BLaER1 treated with 17β-estradiol and CSF1 and Interleukin-3, amounts not matched to agents 10 nM and 100 nM (cell line): Measurements from ENCODE around the gene SLC35E3.

Source experiments
- H3K27ac ChIP-seq, 11 experiments: shearing (Covaris generic); formaldehyde crosslinking; 2 replicates each; pipeline ENCODE4 v1.8.1; 2022
- H3K27me3 ChIP-seq, 11 experiments: shearing (Covaris generic); formaldehyde crosslinking; 2 replicates each; pipeline ENCODE4 v1.8.1; 2022
- H3K36me3 ChIP-seq, 11 experiments: shearing (Covaris generic); formaldehyde crosslinking; 2 replicates each; pipeline ENCODE4 v1.8.1; 2022
- H3K4me1 ChIP-seq, 10 experiments: shearing (Covaris generic); formaldehyde crosslinking; 2 replicates each; pipeline ENCODE4 v1.8.1; 2022
- H3K4me2 ChIP-seq, 11 experiments: shearing (Covaris generic); formaldehyde crosslinking; 2 replicates each; pipeline ENCODE4 v1.8.1; 2022
- H3K4me3 ChIP-seq, 10 experiments: shearing (Covaris generic); formaldehyde crosslinking; 2 replicates each; pipeline ENCODE4 v1.8.1; 2022
- H3K9ac ChIP-seq, 11 experiments: shearing (Covaris generic); formaldehyde crosslinking; 2 replicates each; pipeline ENCODE4 v1.8.1; 2022
- H3K9me3 ChIP-seq, 11 experiments: shearing (Covaris generic); formaldehyde crosslinking; replicated peaks in 1 of 11; 2 replicates each; pipeline ENCODE4 v1.8.1; 2022
- H4K20me1 ChIP-seq, 11 experiments: shearing (Covaris generic); formaldehyde crosslinking; 2 replicates each; pipeline ENCODE4 v1.8.1; 2022
- Cebpa-rat ChIP-seq, 11 experiments: shearing (Covaris generic); IDR thresholded peaks; 2 replicates each; pipeline ENCODE4 v1.8.1; 2022

SLC35E3 gene

DNA sequence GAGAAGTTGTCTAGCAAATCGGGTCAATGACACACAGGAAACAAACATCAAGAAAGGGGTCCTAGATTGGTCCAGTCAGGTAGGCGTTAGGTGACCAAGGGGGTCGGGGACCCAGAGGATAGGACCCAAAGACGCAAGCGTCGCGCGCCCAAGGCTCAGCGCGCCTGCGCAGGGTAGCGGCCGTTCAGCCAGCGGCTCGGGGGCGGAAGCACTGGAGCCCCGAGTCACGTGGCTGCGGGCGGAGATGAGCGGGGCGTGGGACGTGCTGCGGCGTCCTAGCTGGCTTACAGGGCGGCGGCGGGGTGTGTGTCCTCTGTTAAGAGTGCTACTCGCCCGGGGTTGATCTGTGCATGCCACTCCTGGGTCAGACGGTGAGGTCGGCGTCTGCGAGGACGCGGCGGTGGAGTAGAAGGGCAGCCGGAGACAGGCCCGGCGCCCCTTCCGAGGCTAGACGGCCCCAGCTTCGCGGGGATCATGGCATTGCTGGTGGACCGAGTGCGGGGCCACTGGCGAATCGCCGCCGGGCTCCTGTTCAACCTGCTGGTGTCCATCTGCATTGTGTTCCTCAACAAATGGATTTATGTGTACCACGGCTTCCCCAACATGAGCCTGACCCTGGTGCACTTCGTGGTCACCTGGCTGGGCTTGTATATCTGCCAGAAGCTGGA is at the start of gene SLC35E3:
Gene SLC35E3 (plus strand): TSS at position 273 of the 668 bp plus-strand sequence. CDS start 202 bp downstream, at position 475.
- peaks cover 0 to 11% (median 0%) of the 10 kb centered on the region in 11 experiments; a peak in 5 of 22 replicates for H4K20me1 ChIP-seq
- peak within 1 kb of the TSS; percentile 82 to 92 (median 88) for H3K9ac ChIP-seq
- peaks cover 51 to 66% (median 57%) of the 10 kb centered on the region in 10 experiments for H3K4me1 ChIP-seq
- H3K9me3 ChIP-seq: no peaks in the 10 kb centered on the region
- H3K27me3 ChIP-seq: no peaks in the 10 kb centered on the region
- H3K4me2 ChIP-seq: peak within 1 kb of the TSS; percentile 81 to 95 (median 87)
- no peak for TF ChIP-seq Cebpa-rat (IDR thresholded peaks at IDR 0.05)
- peak within 1 kb of the TSS; percentile 70 to 95 (median 84) for H3K4me3 ChIP-seq
- H3K36me3 ChIP-seq: peaks cover 7 to 45% (median 15%) of the 10 kb centered on the region in 11 experiments; a peak in 18 of 22 replicates
- H3K27ac ChIP-seq: peak within 1 kb of the TSS; percentile 60 to 91 (median 85)

DNA sequence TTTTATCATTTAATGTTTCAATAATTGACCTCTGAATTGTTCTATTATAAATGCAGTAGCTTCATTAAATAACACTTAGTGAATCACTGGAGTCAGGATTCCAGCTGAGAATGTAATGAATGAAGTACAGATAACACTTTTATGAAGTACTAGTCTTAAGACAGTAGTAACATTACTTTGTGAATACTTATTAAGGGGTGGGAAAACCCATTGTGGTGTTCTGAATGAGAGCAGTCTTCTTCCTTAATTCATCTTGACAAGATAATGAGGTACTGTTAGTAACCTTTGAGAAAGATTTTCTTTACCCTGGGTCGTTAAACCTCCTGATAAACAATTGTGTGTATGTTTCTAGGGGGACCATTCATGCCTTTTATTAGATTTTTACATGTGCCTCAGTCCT is 46.5 kb upstream of the SLC35E3 start:
- Histone ChIP-seq H3K4me2 (no peak overlapping the region), H3K4me1 (no peaks in the 10 kb centered on the region), H3K9ac (no peak overlapping the region), H3K9me3 (no peaks in the 10 kb centered on the region), H3K36me3 (peaks cover 94 to 100% (median 100%) of the 10 kb centered on the region in 11 experiments), H3K27me3 (no peaks in the 10 kb centered on the region), H3K27ac (no peak overlapping the region), H4K20me1 (no peaks in the 10 kb centered on the region), H3K4me3 (no peak overlapping the region)
- TF ChIP-seq Cebpa-rat (IDR thresholded peaks at IDR 0.05): no peak

DNA sequence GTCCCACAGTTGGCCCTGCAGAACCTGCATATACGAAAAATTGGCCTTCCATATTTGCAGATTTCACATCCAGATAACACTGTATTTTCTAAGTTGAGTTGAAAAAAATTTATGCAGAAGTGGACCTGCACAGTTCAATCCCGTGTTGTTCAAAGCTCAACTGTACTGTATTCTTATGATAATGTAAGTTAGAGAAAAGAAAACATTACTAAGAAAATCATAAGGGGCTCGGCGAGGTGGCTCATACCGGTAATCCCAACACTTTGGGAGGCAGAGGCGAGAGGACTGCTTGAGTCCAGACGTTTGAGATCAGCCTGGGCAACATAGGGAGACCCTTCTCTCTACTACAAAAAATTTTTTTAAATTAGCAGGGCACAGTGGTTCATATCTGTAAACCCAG is 18.2 kb upstream of the SLC35E3 start:
- Histone ChIP-seq H3K27me3 (no peaks in the 10 kb centered on the region), H3K4me3 (no peak overlapping the region), H3K4me1 (no peaks in the 10 kb centered on the region), H3K36me3 (peaks cover 65 to 100% (median 92%) of the 10 kb centered on the region in 11 experiments), H3K9me3 (no peaks in the 10 kb centered on the region), H3K4me2 (no peak overlapping the region), H4K20me1 (no peaks in the 10 kb centered on the region), H3K9ac (no peak overlapping the region), H3K27ac (no peak overlapping the region)
- TF ChIP-seq Cebpa-rat (IDR thresholded peaks at IDR 0.05): no peak

GRCh38 chr12:68733661-68734071 is 12.3 kb upstream of the SLC35E3 start:
- Histone ChIP-seq H3K27ac (no peak overlapping the region; a peak in 1 of 22 replicates), H3K4me2 (no peak overlapping the region), H4K20me1 (no peaks in the 10 kb centered on the region), H3K4me1 (no peaks in the 10 kb centered on the region), H3K27me3 (no peaks in the 10 kb centered on the region), H3K9ac (no peak overlapping the region), H3K4me3 (no peak overlapping the region), H3K9me3 (no peaks in the 10 kb centered on the region), H3K36me3 (peaks cover 69 to 100% (median 95%) of the 10 kb centered on the region in 11 experiments)
- no peak for TF ChIP-seq Cebpa-rat (IDR thresholded peaks at IDR 0.05)

DNA sequence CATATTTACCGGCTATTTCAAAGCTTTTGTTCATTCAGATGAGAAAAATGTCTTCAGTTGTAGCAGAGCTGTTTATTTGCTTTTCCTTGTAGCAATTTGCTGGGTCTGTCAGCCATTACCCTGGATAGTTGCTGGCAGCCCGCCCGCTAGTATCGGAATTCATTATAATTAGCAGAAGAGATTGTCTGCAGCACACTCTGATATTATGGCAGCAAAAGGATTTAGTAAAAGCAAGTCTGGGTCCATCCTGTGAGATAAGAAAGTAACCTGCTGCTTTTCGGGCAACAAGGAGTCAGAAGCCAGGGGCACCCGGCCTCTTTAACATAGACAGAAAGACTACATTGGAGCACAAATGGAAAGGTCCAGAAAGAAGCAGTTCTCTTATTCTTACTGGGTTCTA is 6.1 kb upstream of the SLC35E3 start:
- no peaks in the 10 kb centered on the region for H3K9me3 ChIP-seq
- peaks cover 22 to 31% (median 22%) of the 10 kb centered on the region in 10 experiments for H3K4me1 ChIP-seq
- no peaks in the 10 kb centered on the region for H3K27me3 ChIP-seq
- TF ChIP-seq Cebpa-rat (IDR thresholded peaks at IDR 0.05): no peak
- no peaks in the 10 kb centered on the region for H4K20me1 ChIP-seq
- H3K4me2 ChIP-seq: no peak overlapping the region
- no peak overlapping the region for H3K4me3 ChIP-seq
- H3K27ac ChIP-seq: no peak overlapping the region
- H3K36me3 ChIP-seq: peaks cover 42 to 86% (median 65%) of the 10 kb centered on the region in 11 experiments
- H3K9ac ChIP-seq: no peak overlapping the region

DNA sequence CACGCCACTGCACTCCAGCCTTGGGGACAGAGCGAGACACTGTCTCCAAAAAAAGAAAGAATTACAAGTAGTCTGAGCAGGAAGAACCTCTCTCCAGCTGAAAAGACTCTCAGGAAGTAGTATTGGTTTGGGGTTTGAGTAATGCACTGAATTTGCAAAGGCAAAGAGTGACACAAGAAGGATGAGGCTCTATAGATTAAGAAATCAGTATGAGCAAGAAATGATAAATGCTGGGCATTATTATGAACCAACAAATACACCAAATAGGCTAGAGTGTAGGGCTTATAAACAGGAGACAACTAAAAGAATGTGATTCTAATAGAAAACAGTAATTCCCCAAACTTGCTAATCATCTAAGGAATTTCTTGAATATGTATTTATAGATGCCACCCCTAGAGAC is 2.6 kb upstream of the SLC35E3 start:
- Histone ChIP-seq H4K20me1 (no peaks in the 10 kb centered on the region), H3K36me3 (peaks cover 8 to 53% (median 31%) of the 10 kb centered on the region in 11 experiments; a peak in 21 of 22 replicates), H3K4me2 (peak overlapping the region; percentile 72 to 95 (median 87)), H3K9me3 (no peaks in the 10 kb centered on the region), H3K27me3 (no peaks in the 10 kb centered on the region), H3K27ac (peak overlapping the region; percentile 48 to 91 (median 85)), H3K4me1 (peaks cover 30 to 40% (median 31%) of the 10 kb centered on the region in 10 experiments), H3K9ac (peak overlapping the region; percentile 40 to 67 (median 55); a peak in 19 of 22 replicates), H3K4me3 (peak overlapping the region in 7 of 10 experiments; percentile 0 to 29 (median 9); a peak in 4 of 20 replicates)
- peak in 5 of 11 experiments; percentile 28 to 46 (median 40); a peak in 6 of 22 replicates for TF ChIP-seq Cebpa-rat (IDR thresholded peaks at IDR 0.05)

DNA sequence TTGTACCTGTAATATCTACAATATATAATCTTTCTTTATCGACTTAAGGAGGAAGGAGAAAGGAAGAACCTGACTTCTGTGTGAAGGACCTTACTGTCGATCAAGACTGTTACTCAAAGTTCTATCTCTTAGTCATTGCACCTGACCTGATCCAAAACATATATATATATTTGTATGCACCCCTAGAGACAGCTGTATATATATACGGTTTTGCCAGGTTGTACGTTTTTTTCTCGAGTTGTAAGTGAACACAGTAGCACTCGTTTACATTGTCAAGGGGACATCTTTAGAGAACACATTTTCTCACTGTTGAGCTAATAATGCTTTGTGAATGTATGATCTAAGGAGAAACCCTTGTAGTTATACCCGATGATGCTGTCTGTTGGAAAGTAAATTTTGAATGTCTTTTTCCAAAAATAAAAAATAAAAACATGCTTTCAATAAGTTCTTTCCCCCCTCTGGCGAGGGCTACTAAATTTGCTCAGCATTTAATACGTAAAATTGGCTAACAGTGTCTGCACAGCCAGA is 536 bp upstream of the SLC35E3 start:
- H3K9me3 ChIP-seq: no peaks in the 10 kb centered on the region
- H3K4me2 ChIP-seq: peak overlapping the region; percentile 81 to 95 (median 87)
- peaks cover 2 to 45% (median 16%) of the 10 kb centered on the region in 11 experiments; a peak in 16 of 22 replicates for H3K36me3 ChIP-seq
- H3K4me3 ChIP-seq: peak overlapping the region; percentile 70 to 95 (median 84)
- H3K27ac ChIP-seq: peak overlapping the region; percentile 52 to 91 (median 85)
- H3K9ac ChIP-seq: peak overlapping the region; percentile 82 to 92 (median 88)
- peaks cover 0 to 10% (median 0%) of the 10 kb centered on the region in 11 experiments; a peak in 5 of 22 replicates for H4K20me1 ChIP-seq
- no peak for TF ChIP-seq Cebpa-rat (IDR thresholded peaks at IDR 0.05)
- H3K4me1 ChIP-seq: peaks cover 45 to 60% (median 51%) of the 10 kb centered on the region in 10 experiments
- no peaks in the 10 kb centered on the region for H3K27me3 ChIP-seq

DNA sequence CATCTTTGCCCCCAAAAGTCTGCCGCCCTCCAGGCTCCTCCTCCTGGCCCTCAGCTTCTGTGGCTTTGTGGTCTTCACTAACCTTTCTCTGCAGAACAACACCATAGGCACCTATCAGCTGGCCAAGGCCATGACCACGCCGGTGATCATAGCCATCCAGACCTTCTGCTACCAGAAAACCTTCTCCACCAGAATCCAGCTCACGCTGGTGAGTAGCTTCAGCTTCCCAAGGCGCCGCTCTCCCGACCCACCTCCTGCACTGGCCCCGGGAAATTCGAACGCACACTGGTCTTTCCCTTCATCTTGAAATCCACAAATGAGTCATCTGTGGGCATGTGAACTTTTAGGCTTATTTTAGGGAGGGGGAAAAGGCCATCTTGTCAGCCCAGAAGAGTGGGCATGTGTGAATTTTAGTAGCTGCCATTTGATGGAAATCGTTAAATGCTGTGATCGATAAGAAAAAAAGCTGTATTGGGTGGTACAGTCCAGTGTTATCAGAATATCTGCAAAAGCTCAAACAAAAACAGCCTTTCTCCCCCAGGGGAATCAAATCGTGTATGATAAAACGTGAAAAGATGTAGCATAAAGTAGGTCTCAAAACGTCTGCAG is 700 bp downstream of the SLC35E3 start:
- H3K27me3 ChIP-seq: no peaks in the 10 kb centered on the region
- peak overlapping the region; percentile 82 to 92 (median 88) for H3K9ac ChIP-seq
- H3K4me1 ChIP-seq: peaks cover 56 to 67% (median 62%) of the 10 kb centered on the region in 10 experiments
- H3K36me3 ChIP-seq: peaks cover 13 to 46% (median 20%) of the 10 kb centered on the region in 11 experiments
- peaks cover 0 to 11% (median 0%) of the 10 kb centered on the region in 11 experiments; a peak in 5 of 22 replicates for H4K20me1 ChIP-seq
- TF ChIP-seq Cebpa-rat (IDR thresholded peaks at IDR 0.05): no peak
- no peaks in the 10 kb centered on the region for H3K9me3 ChIP-seq
- H3K4me2 ChIP-seq: peak overlapping the region; percentile 81 to 95 (median 87)
- peak overlapping the region; percentile 60 to 91 (median 85) for H3K27ac ChIP-seq
- H3K4me3 ChIP-seq: peak overlapping the region; percentile 70 to 95 (median 84)

GRCh38 chr12:68749443-68749842 is 3.5 kb downstream of the SLC35E3 start:
- peak overlapping the region; percentile 81 to 95 (median 87) for H3K4me2 ChIP-seq

More at GRCh38 chr12:68749443-68749842, 3.5 kb downstream of the SLC35E3 start:
- Histone ChIP-seq H3K36me3 (peaks cover 36 to 59% (median 45%) of the 10 kb centered on the region in 11 experiments), H3K4me3 (peak overlapping the region; percentile 70 to 95 (median 84); a peak in 19 of 20 replicates), H4K20me1 (peaks cover 0 to 11% (median 0%) of the 10 kb centered on the region in 11 experiments; a peak in 5 of 22 replicates), H3K27me3 (no peaks in the 10 kb centered on the region), H3K9me3 (peaks cover 0 to 2% (median 0%) of the 10 kb centered on the region in 11 experiments; a peak in 1 of 22 replicates), H3K4me1 (peaks cover 38 to 49% (median 43%) of the 10 kb centered on the region in 10 experiments), H3K27ac (peak overlapping the region in 9 of 11 experiments; percentile 9 to 87 (median 43); a peak in 13 of 22 replicates), H3K9ac (peak overlapping the region; percentile 8 to 92 (median 82); a peak in 20 of 22 replicates)
- no peak for TF ChIP-seq Cebpa-rat (IDR thresholded peaks at IDR 0.05)
